Adipose tissue (tissue), 3 donors: ENCODE data around the gene HIBCH. TPM values are rescaled to one million over a fixed set of nuclear protein-coding genes. Genes with fewer than 3 reads are reported as not detected.
"Not testable (repeated sequence)": the region's sequence is repeated elsewhere in the genome, so short reads cannot be mapped to it uniquely, and the experiment has no call there.

Source experiments
- H3K27ac ChIP-seq: one replicate; pipeline ENCODE4 v1.5.1; 2013; ENCODE audit warnings: low read depth, low read length
- WGBS, 3 donors: extraction: QIAGEN DNeasy Blood & Tissue Kit; methylation state at CpG; one replicate each; pipeline ENCODE4 v1.1.7; 2013; 5-methylcytosine and 5-hydroxymethylcytosine counted together
- polyA plus RNA-seq, 3 donors: library from polyadenylated mRNA; stranded (reverse); fragments of 200-250 nt; gene quantifications; one replicate each; pipeline ENCODE4 v1.2.3, GENCODE V29; 2013
- donor health status: healthy with polysubstance abuse.
- donor health status: Bipolar disorder and iron deficiency.
- donor health status: healthy.

The HIBCH gene
- polyA plus RNA-seq, 3 donors = 14.9 to 29.0 (median 19.0) TPM

GRCh38 chr2:190318931-190319554 is 583 bp downstream of the HIBCH start:
- no peak overlapping the region for H3K27ac ChIP-seq
- 1 to 7% (median 6%) methylated on average over 12 of the region's 12 CpGs for WGBS, 3 donors

DNA sequence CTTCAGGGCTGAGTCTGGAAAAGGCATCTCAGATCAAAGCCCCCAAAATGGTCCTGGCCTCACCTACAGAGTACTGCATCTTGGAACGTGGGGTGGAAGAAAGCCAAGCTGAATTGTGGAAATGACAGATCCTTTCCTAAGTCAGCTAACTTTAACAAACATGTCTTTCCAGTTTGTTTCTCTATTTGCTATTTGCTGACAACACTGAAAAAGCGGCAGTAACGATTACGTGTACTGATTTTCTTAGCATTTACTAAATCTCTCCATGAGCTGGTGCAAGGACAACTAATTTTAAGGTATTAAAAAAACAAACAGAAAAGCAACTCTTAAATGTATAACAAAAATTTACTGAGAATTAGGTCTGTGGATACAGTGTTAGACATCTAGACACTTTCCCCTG is 1.1 kb downstream of the HIBCH start:
- no peak overlapping the region for H3K27ac ChIP-seq
- 24 to 53% (median 52%) methylated on average over 4 of the region's 4 CpGs for WGBS, 3 donors

DNA sequence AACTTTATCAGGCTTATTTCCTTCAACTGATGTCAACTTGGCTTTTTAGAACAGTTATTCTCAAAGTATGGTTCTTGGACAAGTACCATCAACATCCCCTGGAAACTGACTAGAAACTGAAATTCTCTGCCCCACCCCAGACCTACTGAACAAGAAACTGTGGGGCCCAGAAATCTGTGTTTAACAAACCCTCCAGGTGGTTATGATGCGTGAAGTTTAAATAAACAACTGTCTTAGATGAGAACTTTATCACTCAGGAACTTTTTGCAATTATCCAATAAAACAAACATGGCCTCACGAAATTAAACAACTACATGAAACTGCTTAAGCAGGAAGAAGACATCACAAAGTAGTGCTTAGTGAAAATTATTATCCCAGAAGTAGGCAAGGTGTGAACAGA is 4.4 kb downstream of the HIBCH start:
- no peak overlapping the region for H3K27ac ChIP-seq
- 51 to 88% (median 84%) methylated on average over 2 of the region's 2 CpGs for WGBS, 3 donors

- WGBS, 3 donors = 49 to 70% (median 59%) methylated on average over 1 of the region's 1 CpG
- no peak overlapping the region for H3K27ac ChIP-seq
These were observed 5.7 kb downstream of the HIBCH start for GRCh38 chr2:190313880-190314279.

DNA sequence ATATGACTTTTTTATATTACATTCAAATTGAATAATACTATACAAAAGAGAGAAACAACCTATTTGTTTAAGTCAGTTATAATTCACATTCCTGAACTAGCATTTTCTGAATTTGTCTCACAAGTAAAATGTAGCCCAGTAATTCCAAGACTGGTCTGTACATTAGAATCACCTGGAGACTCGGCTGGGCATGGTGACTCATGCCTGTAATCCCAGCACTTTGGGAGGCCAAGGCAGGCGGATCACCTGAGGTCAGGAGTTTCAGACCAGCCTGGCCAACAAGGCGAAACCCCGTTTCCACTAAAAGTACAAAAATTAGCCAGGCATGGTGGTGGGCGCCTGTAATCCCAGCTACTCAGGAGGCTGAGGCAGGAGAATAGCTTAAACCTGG is 7.0 kb downstream of the HIBCH start:
- WGBS, 3 donors = 78 to 93% (median 92%) methylated on average over 5 of the region's 5 CpGs
- H3K27ac ChIP-seq = not testable (repeated sequence)

GRCh38 chr2:190311893-190312634 is 7.6 kb downstream of the HIBCH start:
- 56 to 94% (median 92%) methylated on average over 7 of the region's 7 CpGs for WGBS, 3 donors
- no peak overlapping the region for H3K27ac ChIP-seq

DNA sequence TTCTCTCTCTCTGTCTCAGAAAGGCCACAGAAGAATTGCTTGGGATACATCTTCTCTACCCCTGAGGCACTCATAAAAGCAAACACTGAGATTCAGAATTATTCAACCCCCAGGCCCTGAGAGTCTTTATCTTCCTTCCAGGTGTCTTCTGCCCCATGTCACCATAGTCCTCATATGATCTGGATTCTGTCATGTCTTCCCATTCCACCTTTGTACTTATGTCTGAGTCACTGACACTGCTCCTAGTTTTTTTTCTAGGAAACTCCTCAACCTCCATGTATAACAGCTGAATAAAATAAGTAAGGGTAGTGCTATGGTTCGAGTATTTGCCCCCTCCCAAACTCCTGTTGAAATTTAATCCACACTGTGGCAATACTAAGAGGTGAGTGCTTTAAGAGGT is 11.6 kb downstream of the HIBCH start:
- no peak overlapping the region for H3K27ac ChIP-seq
- WGBS, 3 donors = 91 to 97% (median 92%) methylated on average over 1 of the region's 1 CpG

- 90 to 95% (median 91%) methylated on average over 5 of the region's 5 CpGs for WGBS, 3 donors
- no peak overlapping the region for H3K27ac ChIP-seq
These were observed 15.2 kb downstream of the HIBCH start for GRCh38 chr2:190304404-190304803.

GRCh38 chr2:190303647-190304046 is 16.0 kb downstream of the HIBCH start:
- no peak overlapping the region for H3K27ac ChIP-seq

GRCh38 chr2:190302052-190302451 is 17.6 kb downstream of the HIBCH start:
- no peak overlapping the region for H3K27ac ChIP-seq
- WGBS, 3 donors = 93 to 100% (median 96%) methylated on average over 1 of the region's 1 CpG

- H3K27ac ChIP-seq = no peak overlapping the region
These were observed 18.6 kb downstream of the HIBCH start for GRCh38 chr2:190301032-190301431.

DNA sequence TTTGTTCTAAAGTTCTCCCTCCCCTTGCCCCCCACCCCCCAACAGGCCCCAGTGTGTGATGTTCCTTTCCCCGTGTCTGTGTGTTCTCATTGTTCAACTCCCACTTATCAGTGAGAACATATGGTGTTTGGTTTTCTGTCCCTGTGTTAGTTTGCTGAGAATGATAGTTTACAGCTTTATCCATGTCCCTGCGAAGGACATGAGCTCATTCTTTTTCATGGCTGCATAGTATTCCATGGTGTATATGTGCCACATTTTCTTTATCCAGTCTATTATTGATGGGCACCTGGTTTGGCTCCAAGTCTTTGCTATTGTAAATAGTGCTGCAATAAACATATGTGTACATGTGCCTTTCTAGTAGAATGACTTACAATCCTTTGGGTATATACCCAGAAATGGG is 21.7 kb downstream of the HIBCH start:
- not testable (repeated sequence) for H3K27ac ChIP-seq
- WGBS, 3 donors = 94 to 100% (median 96%) methylated on average over 2 of the region's 2 CpGs

- no peak overlapping the region for H3K27ac ChIP-seq
- 64 to 83% (median 78%) methylated on average over 2 of the region's 2 CpGs for WGBS, 3 donors
These were observed 35.8 kb downstream of the HIBCH start for GRCh38 chr2:190283783-190284182.

DNA sequence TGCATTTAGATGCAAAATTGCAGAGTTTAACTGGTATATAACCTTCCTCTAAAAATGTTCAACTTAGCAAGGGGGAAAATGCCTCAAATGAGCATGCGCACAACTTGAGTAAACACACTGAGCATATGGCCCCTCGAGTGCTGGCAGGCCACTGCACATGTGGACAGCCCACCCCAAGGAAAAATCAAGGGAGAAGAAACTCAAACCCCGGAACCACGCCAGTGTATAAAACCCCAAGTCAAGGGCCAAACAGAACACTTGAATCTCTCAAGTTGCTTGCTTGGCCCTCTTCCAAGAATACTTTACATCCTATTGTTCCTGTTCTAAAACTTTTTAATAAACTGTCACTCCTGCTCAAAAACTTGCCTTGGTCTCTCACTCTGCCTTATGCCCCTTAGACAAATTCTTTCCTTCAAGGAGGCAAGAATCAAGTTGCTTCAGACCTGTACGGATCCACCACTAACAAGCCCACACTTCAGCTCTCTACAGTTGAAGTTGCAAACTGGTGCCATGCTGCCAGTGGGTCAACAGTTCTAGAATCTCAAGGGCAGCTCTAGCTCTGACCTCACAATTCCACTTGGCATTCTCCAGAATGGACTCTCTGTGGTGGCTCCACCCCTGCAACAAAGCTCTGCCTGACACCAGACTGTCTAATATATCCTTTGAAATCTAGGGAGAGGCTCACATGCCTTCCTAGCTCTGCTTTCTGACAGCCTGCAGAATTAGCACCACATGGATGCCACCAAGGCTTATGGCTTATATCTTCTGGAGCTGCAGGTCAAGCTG is 38.9 kb downstream of the HIBCH start:
- H3K27ac ChIP-seq = no peak overlapping the region
- 92 to 95% (median 93%) methylated on average over 5 of the region's 5 CpGs for WGBS, 3 donors

- WGBS, 3 donors = 79 to 94% (median 83%) methylated on average over 12 of the region's 12 CpGs
- not testable (repeated sequence) for H3K27ac ChIP-seq
These were observed 40.1 kb downstream of the HIBCH start for GRCh38 chr2:190279256-190280134.

- no peak overlapping the region for H3K27ac ChIP-seq
- WGBS, 3 donors = 55 to 66% (median 56%) methylated on average over 4 of the region's 4 CpGs
These were observed 42.2 kb downstream of the HIBCH start for GRCh38 chr2:190277234-190278112.

GRCh38 chr2:190272457-190272842 is 47.2 kb downstream of the HIBCH start:
- no peak overlapping the region for H3K27ac ChIP-seq
- 47 to 99% (median 77%) methylated on average over 2 of the region's 2 CpGs for WGBS, 3 donors
